Natural killer cell treated with Interleukin-12 subunit alpha and Interleukin-12 subunit beta and Interleukin-15 and Interleukin-18, amount 100 ng/mL, for 72 hours (primary cell): ENCODE measurements around the gene TESK1. TPM values are rescaled to one million over a fixed set of nuclear protein-coding genes. Genes with fewer than 3 reads are reported as not detected.

Source experiments
- ATAC-seq, 2 donors: fragments of 150-1000 bp; cut with Tn5 transposase in 1 of 2; sonication (Bioruptor Pico), chemical (Tn5 transposase) in 1 of 2; 2 replicates each; pipeline ENCODE4 v1.10.0; 2021
- DNase-seq: peaks from one replicate; pipeline ENCODE4 v3.0.0; 2022; ENCODE audit warnings: low spot score
- H3K27ac Mint-ChIP-seq, 2 donors: 1 replicate in 1 of 2; 2 replicates in 1 of 2; pipeline ENCODE4 v1.8.0; 2022; ENCODE audit warnings: mixed read lengths in 2 of 2, mild to moderate bottlenecking in 1 of 2, moderate library complexity in 1 of 2
- H3K27me3 Mint-ChIP-seq, 2 donors: 1 replicate in 1 of 2; 2 replicates in 1 of 2; pipeline ENCODE4 v1.8.0; 2022; ENCODE audit warnings: mixed read lengths in 2 of 2
- H3K36me3 Mint-ChIP-seq: one replicate; pipeline ENCODE4 v1.8.0; 2022; ENCODE audit warnings: mixed read lengths
- H3K4me1 Mint-ChIP-seq, 2 donors: 1 replicate in 1 of 2; 2 replicates in 1 of 2; pipeline ENCODE4 v1.8.0; 2022; ENCODE audit warnings: low read depth in 2 of 2, mixed read lengths in 2 of 2, mild to moderate bottlenecking in 1 of 2
- H3K4me3 Mint-ChIP-seq: one replicate; pipeline ENCODE4 v1.8.0; 2022; ENCODE audit warnings: mixed read lengths
- H3K9me3 Mint-ChIP-seq: 2 replicates; pipeline ENCODE4 v1.8.0; 2022; ENCODE audit warnings: mixed read lengths
- total RNA-seq, 2 donors: library from RNA; stranded (reverse); gene quantifications; one replicate each; pipeline ENCODE4 v1.2.3, GENCODE V29; 2022

TESK1 gene
- total RNA-seq, 2 donors from 2014 or later = 41.4 to 43.3 TPM

- Mint-ChIP-seq H3K4me3 (peak overlapping the region; percentile 38), H3K4me1 (peaks cover 40 to 45% of the 10 kb centered on the region in 2 donors), H3K27me3 (no peaks in the 10 kb centered on the region), H3K36me3 (no peaks in the 10 kb centered on the region), H3K9me3 (no peaks in the 10 kb centered on the region), H3K27ac (no peak overlapping the region)
- DNase-seq (no peak), ATAC-seq (peak; percentile 34 to 41)
Measured at GRCh38 chr9:35651956-35652828, 47.1 kb downstream of the TESK1 start.

GRCh38 chr9:35652829-35653209 lies 47.8 kb downstream of the TESK1 start:
- DNase-seq (no peak), ATAC-seq (no peak)
- H3K36me3 Mint-ChIP-seq = no peaks in the 10 kb centered on the region
- H3K4me1 Mint-ChIP-seq = peaks cover 40 to 45% of the 10 kb centered on the region in 2 donors
- H3K4me3 Mint-ChIP-seq = no peak overlapping the region
- H3K27me3 Mint-ChIP-seq = no peaks in the 10 kb centered on the region
- no peaks in the 10 kb centered on the region for H3K9me3 Mint-ChIP-seq
- H3K27ac Mint-ChIP-seq = no peak overlapping the region

DNA sequence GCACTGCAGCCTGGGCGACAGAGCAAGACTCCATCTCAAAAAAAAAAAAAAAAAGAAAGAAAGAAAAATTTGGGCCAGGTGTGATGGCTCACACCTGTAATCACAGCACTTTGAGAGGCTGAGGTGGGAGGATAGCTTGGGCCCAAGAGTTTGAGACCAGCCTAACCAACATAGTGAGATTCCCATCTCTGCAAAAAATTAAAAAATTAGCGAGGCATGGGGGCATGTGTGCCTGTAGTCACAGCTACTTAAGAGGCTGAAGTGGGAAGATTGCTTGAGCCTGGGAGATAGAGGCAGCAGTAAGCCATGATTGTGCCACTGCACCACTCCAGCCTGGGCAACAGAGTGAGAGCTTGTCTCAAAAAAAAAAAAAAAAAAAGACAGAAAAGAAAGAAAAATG lies 48.5 kb downstream of the TESK1 start:
- H3K4me1 Mint-ChIP-seq = peaks cover 35 to 39% of the 10 kb centered on the region in 2 donors
- ATAC-seq = no peak
- H3K27me3 Mint-ChIP-seq = no peaks in the 10 kb centered on the region
- H3K27ac Mint-ChIP-seq = peak overlapping the region in 1 of 2 donors; percentile 60
- no peak overlapping the region for H3K4me3 Mint-ChIP-seq
- no peak for DNase-seq
- no peaks in the 10 kb centered on the region for H3K36me3 Mint-ChIP-seq
- no peaks in the 10 kb centered on the region for H3K9me3 Mint-ChIP-seq

- no peaks in the 10 kb centered on the region for H3K27me3 Mint-ChIP-seq
- DNase-seq (no peak), ATAC-seq (no peak)
- H3K4me3 Mint-ChIP-seq = peak overlapping the region; percentile 88
- H3K4me1 Mint-ChIP-seq = peaks cover 48 to 52% of the 10 kb centered on the region in 2 donors
- H3K9me3 Mint-ChIP-seq = no peaks in the 10 kb centered on the region
- peaks cover 6% of the 10 kb centered on the region for H3K36me3 Mint-ChIP-seq
- peak overlapping the region; percentile 99 for H3K27ac Mint-ChIP-seq
Measured at GRCh38 chr9:35656348-35656747, 51.3 kb downstream of the TESK1 start.

DNA sequence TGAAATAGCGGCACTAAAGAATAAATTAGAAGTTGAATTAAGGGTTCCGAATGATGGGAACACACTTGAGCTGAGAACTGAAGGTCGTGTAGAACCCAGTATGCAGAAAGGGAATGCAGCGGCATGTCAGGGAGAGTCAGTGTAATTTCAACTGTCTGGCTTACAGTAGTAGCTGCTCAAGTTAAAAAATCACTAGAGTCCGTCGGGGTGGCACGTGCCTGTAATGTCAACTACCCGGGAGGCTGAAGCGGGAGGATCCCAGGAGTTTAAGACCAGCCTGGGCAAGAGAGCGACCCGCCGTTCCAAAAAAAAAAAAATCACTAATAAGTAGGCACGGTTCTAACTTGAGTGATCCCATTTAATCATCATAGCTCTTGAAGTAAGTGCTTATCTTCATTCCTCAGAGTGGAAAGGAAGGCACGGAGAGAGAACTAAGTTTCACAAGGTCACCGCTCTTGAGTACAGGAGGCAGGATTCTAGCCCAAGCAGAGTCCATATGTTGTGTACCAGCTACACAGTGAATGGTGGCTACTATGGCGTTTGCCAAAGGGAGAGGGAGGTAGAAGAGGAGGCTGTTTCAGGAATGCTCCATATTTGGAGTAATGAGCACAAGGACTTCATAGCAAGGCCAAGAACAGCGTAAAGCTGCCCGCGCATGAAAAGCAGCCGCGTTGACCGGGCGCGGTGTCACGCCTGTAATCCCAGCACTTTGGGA lies 51.9 kb downstream of the TESK1 start:
- Mint-ChIP-seq H3K36me3 (peaks cover 6% of the 10 kb centered on the region), H3K4me1 (peaks cover 52% of the 10 kb centered on the region in 2 donors), H3K27ac (peak overlapping the region; percentile 99), H3K27me3 (no peaks in the 10 kb centered on the region), H3K4me3 (peak overlapping the region; percentile 88), H3K9me3 (no peaks in the 10 kb centered on the region)
- ATAC-seq (no peak), DNase-seq (no peak)

DNA sequence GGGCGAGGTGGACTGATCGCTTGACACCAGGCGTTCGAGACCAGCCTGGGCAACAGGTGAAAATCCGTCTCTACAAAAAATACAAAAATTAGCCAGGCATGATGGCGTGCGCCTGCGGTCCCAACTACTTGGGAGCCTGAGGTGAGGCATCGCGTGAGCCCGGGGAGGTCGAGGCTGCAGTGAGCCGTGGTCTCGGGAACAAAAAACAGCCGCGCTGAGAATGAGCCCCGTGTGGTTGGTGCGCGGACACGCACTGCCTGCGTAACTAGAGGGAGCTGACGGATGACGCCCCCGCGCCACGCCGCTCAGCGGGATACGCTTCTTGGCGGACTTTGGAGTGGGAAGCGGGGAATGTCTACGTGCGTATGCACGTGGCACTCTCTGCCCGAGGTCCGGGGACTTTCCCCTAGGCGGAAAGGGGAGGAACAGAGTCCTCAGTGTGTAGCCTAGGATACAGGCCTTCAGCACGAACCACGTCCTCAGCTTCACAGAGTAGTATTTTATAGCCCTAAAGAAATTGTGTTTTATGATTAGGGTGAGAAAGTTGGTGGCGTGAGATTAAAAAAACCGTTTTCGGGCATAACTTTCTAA lies 52.6 kb downstream of the TESK1 start, which contains the start of gene RMRP:
Gene RMRP, minus strand, starts transcription at position 474 of the 591 bp plus-strand sequence.
- peaks cover 56 to 58% of the 10 kb centered on the region in 2 donors for H3K4me1 Mint-ChIP-seq
- no peaks in the 10 kb centered on the region for H3K9me3 Mint-ChIP-seq
- peaks cover 6% of the 10 kb centered on the region for H3K36me3 Mint-ChIP-seq

GRCh38 chr9:35658137-35658967 lies 53.3 kb downstream of the TESK1 start, which contains the start of gene CCDC107:
CCDC107 (plus strand) TSS chr9:35658292; CDS start chr9:35658380, 88 bp downstream.
- no peaks in the 10 kb centered on the region for H3K27me3 Mint-ChIP-seq
- peak within 1 kb of the TSS; percentile 88 for H3K4me3 Mint-ChIP-seq
- no peaks in the 10 kb centered on the region for H3K9me3 Mint-ChIP-seq
- ATAC-seq = peak; percentile 84 to 89
- peak; percentile 91 for DNase-seq
- H3K4me1 Mint-ChIP-seq = peaks cover 62 to 63% of the 10 kb centered on the region in 2 donors
- peaks cover 6% of the 10 kb centered on the region for H3K36me3 Mint-ChIP-seq
- peak within 1 kb of the TSS; percentile 99 for H3K27ac Mint-ChIP-seq

More for the DNA sequence above, 52.6 kb downstream of the TESK1 start, which contains the start of gene RMRP:
- Mint-ChIP-seq H3K4me3 (peak within 1 kb of the TSS; percentile 88), H3K27ac (peak within 1 kb of the TSS; percentile 99), H3K27me3 (no peaks in the 10 kb centered on the region)
- ATAC-seq (peak; percentile 95 to 96), DNase-seq (peak; percentile 97)

- H3K4me1 Mint-ChIP-seq = peaks cover 63 to 64% of the 10 kb centered on the region in 2 donors
- no peak for DNase-seq
- H3K27me3 Mint-ChIP-seq = no peaks in the 10 kb centered on the region
- peak overlapping the region; percentile 99 for H3K27ac Mint-ChIP-seq
- peaks cover 6% of the 10 kb centered on the region for H3K36me3 Mint-ChIP-seq
- H3K4me3 Mint-ChIP-seq = peak overlapping the region; percentile 88
- H3K9me3 Mint-ChIP-seq = no peaks in the 10 kb centered on the region
- no peak for ATAC-seq
Measured at GRCh38 chr9:35658968-35659220, 53.8 kb downstream of the TESK1 start.

- peak overlapping the region; percentile 88 for H3K4me3 Mint-ChIP-seq
- H3K36me3 Mint-ChIP-seq = peaks cover 6% of the 10 kb centered on the region
- peak overlapping the region; percentile 99 for H3K27ac Mint-ChIP-seq
- H3K4me1 Mint-ChIP-seq = peaks cover 67 to 68% of the 10 kb centered on the region in 2 donors
- H3K9me3 Mint-ChIP-seq = no peaks in the 10 kb centered on the region
- DNase-seq = no peak
- ATAC-seq = no peak
- H3K27me3 Mint-ChIP-seq = no peaks in the 10 kb centered on the region
Measured at GRCh38 chr9:35659340-35659739, 54.3 kb downstream of the TESK1 start.

Other genes with a start within 250 kb of the TESK1 start
- gene RUSC2, start 115.2 kb upstream of the TESK1 start, total RNA-seq = 1 to 10 TPM; 5.6 to 8.3 TPM
- 1 to 10 TPM; 7.0 to 8.8 TPM for gene CD72, start 13.2 kb downstream of the TESK1 start, total RNA-seq
- 1 to 10 TPM; 3.5 to 7.1 TPM for gene SIT1, start 45.7 kb downstream of the TESK1 start, total RNA-seq
- 1,000 to 10,000 TPM; 3,856 to 4,437 TPM for gene RMRP, start 52.8 kb downstream of the TESK1 start, total RNA-seq
- 10 to 100 TPM; 12.0 to 21.5 TPM for gene CCDC107, start 53.0 kb downstream of the TESK1 start, total RNA-seq
- gene ARHGEF39, start 59.9 kb downstream of the TESK1 start, total RNA-seq = 10 to 100 TPM in 1 of 2 donors, 1 to 10 TPM in 1; 4.6 to 14.2 TPM
- gene CA9, start 68.7 kb downstream of the TESK1 start, total RNA-seq = not detected
- 1 to 10 TPM; 1.4 to 5.9 TPM for gene TPM2, start 84.7 kb downstream of the TESK1 start, total RNA-seq
- 100 to 1,000 TPM; 490 to 539 TPM for gene TLN1, start 126.9 kb downstream of the TESK1 start, total RNA-seq
- gene CREB3, start 127.4 kb downstream of the TESK1 start, total RNA-seq = 10 to 100 TPM; 29.4 to 35.7 TPM
- 10 to 100 TPM; 68.4 to 81.4 TPM for gene GBA2, start 144.0 kb downstream of the TESK1 start, total RNA-seq
- 10 to 100 TPM; 17.9 to 19.6 TPM for gene RGP1, start 144.0 kb downstream of the TESK1 start, total RNA-seq
- gene MSMP, start 149.0 kb downstream of the TESK1 start, total RNA-seq = not detected
- 10 to 100 TPM in 1 of 2 donors, 1 to 10 TPM in 1; 5.0 to 11.3 TPM for gene NPR2, start 186.3 kb downstream of the TESK1 start, total RNA-seq
- 1 to 10 TPM in 1 of 2 donors, under 1 TPM in 1; 0.19 to 1.6 TPM for gene SPAG8, start 207.0 kb downstream of the TESK1 start, total RNA-seq
- 10 to 100 TPM; 40.8 to 46.8 TPM for gene HINT2, start 209.8 kb downstream of the TESK1 start, total RNA-seq
- not detected for gene FAM221B, start 223.5 kb downstream of the TESK1 start, total RNA-seq
- 1 to 10 TPM; 1.8 TPM for gene TMEM8B, start 224.0 kb downstream of the TESK1 start, total RNA-seq